ENCODE data around the gene KCTD19.
A peak's percentile ranks its signal among the peaks of the same experiment; 100 is the strongest.

GRCh38 chr16:67246081-67246755, 80.3 kb downstream of the KCTD19 start:
- peak in 3 of 4 experiments; percentile 9 to 42 (median 30) for TF ChIP-seq CTCF (IDR thresholded peaks at IDR 0.05)
- no peak for TF ChIP-seq POLR2AphosphoS5 (IDR thresholded peaks at IDR 0.05)
- peak; percentile 10 for TF ChIP-seq POLR2A (IDR thresholded peaks at IDR 0.05)

Data from prostate gland (tissue), 2 donors.